Hematopoietic multipotent progenitor cell (in vitro differentiated cells): Measurements from ENCODE around the gene RFFL. TPM values are rescaled to one million over a fixed set of nuclear protein-coding genes. Genes with fewer than 3 reads are reported as not detected.
"Not testable (repeated sequence)": the region's sequence is repeated elsewhere in the genome, so short reads cannot be mapped to it uniquely, and the experiment has no call there.

Experiments
- DNase-seq, 3 donors: peaks; one replicate each; pipeline ENCODE4 v3.0.0-alpha.2; 2011 to 2015; ENCODE audit warnings: low read depth in 2 of 3, low spot score in 2 of 3
- total RNA-seq: library from RNA; depleted of rRNA; stranded (reverse); fragments of >200 nt; gene quantifications from one replicate; pipeline ENCODE4 v1.2.3, GENCODE V29; 2012

RFFL gene
- total RNA-seq = 24.2 TPM

GRCh38 chr17:35063514-35064223, at the start of gene RFFL:
Gene RFFL, minus strand, starts transcription at chr17:35063707. Its CDS starts 37,154 bp downstream, at chr17:35026553.
- DNase-seq = peak; percentile 74 to 96 (median 95)

- DNase-seq = not testable (repeated sequence)
Observed at GRCh38 chr17:35110791-35111190, 47.3 kb upstream of the RFFL start.

GRCh38 chr17:35104844-35105450, 41.4 kb upstream of the RFFL start:
- DNase-seq = no peak

- DNase-seq = no peak
Observed at GRCh38 chr17:35103271-35103670, 39.8 kb upstream of the RFFL start.

GRCh38 chr17:35101725-35102124, 38.2 kb upstream of the RFFL start:
- DNase-seq = no peak

- no peak for DNase-seq
Observed at GRCh38 chr17:35101036-35101435, 37.5 kb upstream of the RFFL start.

GRCh38 chr17:35099908-35100307, 36.4 kb upstream of the RFFL start:
- no peak for DNase-seq

- DNase-seq = no peak
Observed at GRCh38 chr17:35097776-35098175, 34.3 kb upstream of the RFFL start.

- no peak for DNase-seq
Observed at GRCh38 chr17:35095741-35096140, 32.2 kb upstream of the RFFL start.

- no peak for DNase-seq
Observed at GRCh38 chr17:35094902-35095301, 31.4 kb upstream of the RFFL start.

- DNase-seq = not testable (repeated sequence)
Observed at GRCh38 chr17:35090707-35091106, 27.2 kb upstream of the RFFL start.

- DNase-seq = peak in 2 of 3 donors; percentile 67 to 76
Observed at GRCh38 chr17:35089586-35090296, 26.2 kb upstream of the RFFL start.

- peak; percentile 80 to 91 (median 85) for DNase-seq
Observed at GRCh38 chr17:35088881-35089585, 25.5 kb upstream of the RFFL start.

GRCh38 chr17:35088356-35088880, 24.9 kb upstream of the RFFL start:
- peak in 2 of 3 donors; percentile 37 to 45 for DNase-seq

- DNase-seq = no peak
Observed at GRCh38 chr17:35087731-35088355, 24.3 kb upstream of the RFFL start.

GRCh38 chr17:35086931-35087573, 23.5 kb upstream of the RFFL start:
- DNase-seq = no peak

GRCh38 chr17:35086164-35086563, 22.7 kb upstream of the RFFL start:
- no peak for DNase-seq

- no peak for DNase-seq
Observed at GRCh38 chr17:35084987-35085386, 21.5 kb upstream of the RFFL start.

GRCh38 chr17:35083071-35083470, 19.6 kb upstream of the RFFL start:
- no peak for DNase-seq
